ENCODE results near the gene RRP15. TPM values are rescaled to one million over a fixed set of nuclear protein-coding genes. Genes with fewer than 3 reads are reported as not detected.

The RRP15 gene
- total RNA-seq, 2 experiments from 2014 or later, result 10.7 to 17.8 TPM

- peaks cover 59% of the 10 kb centered on the region for H3K27me3 Mint-ChIP-seq
- peaks cover 24% of the 10 kb centered on the region for H3K4me1 Mint-ChIP-seq
- no peaks in the 10 kb centered on the region for H3K36me3 Mint-ChIP-seq
- H3K9me3 Mint-ChIP-seq (ENCODE audit: low read depth), result no peaks in the 10 kb centered on the region
- CTCF ChIA-PET, result interaction anchor here (1.5 kb wide), 1 partner anchor 11 kb away, joined by 4 read pairs; no protein-coding TSS in a partner anchor
- H3K27ac Mint-ChIP-seq, result no peak overlapping the region
- H3K4me3 Mint-ChIP-seq, result no peak overlapping the region
- ATAC-seq (no peak), DNase-seq (no peak)
Observed at GRCh38 chr1:218349348-218350034, 64.4 kb downstream of the RRP15 start.

GRCh38 chr1:218350035-218350525 lies 65.0 kb downstream of the RRP15 start:
- Mint-ChIP-seq H3K27ac (no peak overlapping the region), H3K4me1 (peaks cover 24% of the 10 kb centered on the region), H3K27me3 (peaks cover 59% of the 10 kb centered on the region), H3K9me3 (ENCODE audit: low read depth) (no peaks in the 10 kb centered on the region), H3K36me3 (no peaks in the 10 kb centered on the region), H3K4me3 (no peak overlapping the region)
- CTCF ChIA-PET, result interaction anchor here (1.5 kb wide), 1 partner anchor 11 kb away, joined by 4 read pairs; no protein-coding TSS in a partner anchor
- ATAC-seq (no peak), DNase-seq (no peak)

- Mint-ChIP-seq H3K9me3 (ENCODE audit: low read depth) (no peaks in the 10 kb centered on the region), H3K27ac (no peak overlapping the region), H3K27me3 (peaks cover 58% of the 10 kb centered on the region), H3K4me3 (no peak overlapping the region), H3K4me1 (peaks cover 24% of the 10 kb centered on the region), H3K36me3 (no peaks in the 10 kb centered on the region)
- DNase-seq, result no peak
- no peak for ATAC-seq
- CTCF ChIA-PET, result no interaction called here
Observed at GRCh38 chr1:218350801-218351266, 65.7 kb downstream of the RRP15 start.

GRCh38 chr1:218351391-218352074 lies 66.4 kb downstream of the RRP15 start:
- DNase-seq, result no peak
- H3K27me3 Mint-ChIP-seq, result peaks cover 51% of the 10 kb centered on the region
- no peaks in the 10 kb centered on the region for H3K36me3 Mint-ChIP-seq
- peaks cover 17% of the 10 kb centered on the region for H3K4me1 Mint-ChIP-seq
- CTCF ChIA-PET, result no interaction called here
- peak; percentile 70 for ATAC-seq
- no peak overlapping the region for H3K4me3 Mint-ChIP-seq
- H3K27ac Mint-ChIP-seq, result no peak overlapping the region
- no peaks in the 10 kb centered on the region for H3K9me3 Mint-ChIP-seq (ENCODE audit: low read depth)

GRCh38 chr1:218352075-218352438 lies 67.0 kb downstream of the RRP15 start:
- Mint-ChIP-seq H3K36me3 (no peaks in the 10 kb centered on the region), H3K4me1 (peaks cover 12% of the 10 kb centered on the region), H3K27ac (no peak overlapping the region), H3K9me3 (ENCODE audit: low read depth) (no peaks in the 10 kb centered on the region), H3K27me3 (peaks cover 46% of the 10 kb centered on the region), H3K4me3 (no peak overlapping the region)
- CTCF ChIA-PET, result no interaction called here
- ATAC-seq (no peak), DNase-seq (no peak)

GRCh38 chr1:218353656-218354055 lies 68.6 kb downstream of the RRP15 start:
- H3K27me3 Mint-ChIP-seq, result peaks cover 30% of the 10 kb centered on the region
- DNase-seq (no peak), ATAC-seq (no peak)
- H3K9me3 Mint-ChIP-seq (ENCODE audit: low read depth), result no peaks in the 10 kb centered on the region
- no peak overlapping the region for H3K4me3 Mint-ChIP-seq
- no peak overlapping the region for H3K27ac Mint-ChIP-seq
- H3K36me3 Mint-ChIP-seq, result no peaks in the 10 kb centered on the region
- peaks cover 7% of the 10 kb centered on the region for H3K4me1 Mint-ChIP-seq
- CTCF ChIA-PET, result no interaction called here

GRCh38 chr1:218355278-218355677 lies 70.2 kb downstream of the RRP15 start:
- Mint-ChIP-seq H3K4me1 (peaks cover 7% of the 10 kb centered on the region), H3K36me3 (no peaks in the 10 kb centered on the region), H3K9me3 (ENCODE audit: low read depth) (no peaks in the 10 kb centered on the region), H3K27ac (no peak overlapping the region), H3K4me3 (no peak overlapping the region), H3K27me3 (peaks cover 23% of the 10 kb centered on the region)
- DNase-seq (no peak), ATAC-seq (no peak)
- CTCF ChIA-PET, result interaction anchor here (1.3 kb wide), 1 partner anchor 11 kb away, joined by 4 read pairs; no protein-coding TSS in a partner anchor

- DNase-seq (no peak), ATAC-seq (no peak)
- H3K27ac Mint-ChIP-seq, result no peak overlapping the region
- CTCF ChIA-PET, result interaction anchor here (1.0 kb wide), 1 partner anchor 164 kb away, joined by 3 read pairs; no protein-coding TSS in a partner anchor
- H3K27me3 Mint-ChIP-seq, result peaks cover 15% of the 10 kb centered on the region
- H3K4me3 Mint-ChIP-seq, result no peak overlapping the region
- no peaks in the 10 kb centered on the region for H3K36me3 Mint-ChIP-seq
- no peaks in the 10 kb centered on the region for H3K9me3 Mint-ChIP-seq (ENCODE audit: low read depth)
- no peaks in the 10 kb centered on the region for H3K4me1 Mint-ChIP-seq
Observed at GRCh38 chr1:218357211-218357892, 72.3 kb downstream of the RRP15 start.

- Mint-ChIP-seq H3K4me3 (no peak overlapping the region), H3K27ac (no peak overlapping the region), H3K36me3 (no peaks in the 10 kb centered on the region), H3K4me1 (no peaks in the 10 kb centered on the region), H3K27me3 (peaks cover 19% of the 10 kb centered on the region), H3K9me3 (ENCODE audit: low read depth) (no peaks in the 10 kb centered on the region)
- ATAC-seq (no peak), DNase-seq (no peak)
- CTCF ChIA-PET, result interaction anchor here (1.0 kb wide), 1 partner anchor 164 kb away, joined by 3 read pairs; no protein-coding TSS in a partner anchor
Observed at GRCh38 chr1:218357893-218358232, 72.8 kb downstream of the RRP15 start.

- H3K36me3 Mint-ChIP-seq, result no peaks in the 10 kb centered on the region
- H3K27me3 Mint-ChIP-seq, result peaks cover 22% of the 10 kb centered on the region
- H3K9me3 Mint-ChIP-seq (ENCODE audit: low read depth), result no peaks in the 10 kb centered on the region
- ATAC-seq (no peak), DNase-seq (no peak)
- H3K27ac Mint-ChIP-seq, result no peak overlapping the region
- no peak overlapping the region for H3K4me3 Mint-ChIP-seq
- CTCF ChIA-PET, result no interaction called here
- no peaks in the 10 kb centered on the region for H3K4me1 Mint-ChIP-seq
Observed at GRCh38 chr1:218361298-218362065, 76.4 kb downstream of the RRP15 start.

GRCh38 chr1:218362418-218363076 lies 77.5 kb downstream of the RRP15 start:
- CTCF ChIA-PET, result no interaction called here

GRCh38 chr1:218363141-218363540 lies 78.0 kb downstream of the RRP15 start:
- peaks cover 28% of the 10 kb centered on the region for H3K27me3 Mint-ChIP-seq
- no peak overlapping the region for H3K27ac Mint-ChIP-seq
- H3K36me3 Mint-ChIP-seq, result no peaks in the 10 kb centered on the region
- no peak overlapping the region for H3K4me3 Mint-ChIP-seq
- CTCF ChIA-PET, result no interaction called here
- H3K4me1 Mint-ChIP-seq, result no peaks in the 10 kb centered on the region
- DNase-seq, result no peak
- no peak for ATAC-seq
- no peaks in the 10 kb centered on the region for H3K9me3 Mint-ChIP-seq (ENCODE audit: low read depth)

More at GRCh38 chr1:218362418-218363076, 77.5 kb downstream of the RRP15 start:
- no peaks in the 10 kb centered on the region for H3K4me1 Mint-ChIP-seq
- ATAC-seq (no peak), DNase-seq (no peak)
- no peak overlapping the region for H3K4me3 Mint-ChIP-seq
- H3K27me3 Mint-ChIP-seq, result peaks cover 27% of the 10 kb centered on the region
- no peak overlapping the region for H3K27ac Mint-ChIP-seq
- H3K9me3 Mint-ChIP-seq (ENCODE audit: low read depth), result no peaks in the 10 kb centered on the region
- no peaks in the 10 kb centered on the region for H3K36me3 Mint-ChIP-seq
